ENCODE measurements around the gene ZNF287.
"Not testable (repeated sequence)": the region's sequence is repeated elsewhere in the genome, so short reads cannot be mapped to it uniquely, and the experiment has no call there.

The ZNF287 gene

DNA sequence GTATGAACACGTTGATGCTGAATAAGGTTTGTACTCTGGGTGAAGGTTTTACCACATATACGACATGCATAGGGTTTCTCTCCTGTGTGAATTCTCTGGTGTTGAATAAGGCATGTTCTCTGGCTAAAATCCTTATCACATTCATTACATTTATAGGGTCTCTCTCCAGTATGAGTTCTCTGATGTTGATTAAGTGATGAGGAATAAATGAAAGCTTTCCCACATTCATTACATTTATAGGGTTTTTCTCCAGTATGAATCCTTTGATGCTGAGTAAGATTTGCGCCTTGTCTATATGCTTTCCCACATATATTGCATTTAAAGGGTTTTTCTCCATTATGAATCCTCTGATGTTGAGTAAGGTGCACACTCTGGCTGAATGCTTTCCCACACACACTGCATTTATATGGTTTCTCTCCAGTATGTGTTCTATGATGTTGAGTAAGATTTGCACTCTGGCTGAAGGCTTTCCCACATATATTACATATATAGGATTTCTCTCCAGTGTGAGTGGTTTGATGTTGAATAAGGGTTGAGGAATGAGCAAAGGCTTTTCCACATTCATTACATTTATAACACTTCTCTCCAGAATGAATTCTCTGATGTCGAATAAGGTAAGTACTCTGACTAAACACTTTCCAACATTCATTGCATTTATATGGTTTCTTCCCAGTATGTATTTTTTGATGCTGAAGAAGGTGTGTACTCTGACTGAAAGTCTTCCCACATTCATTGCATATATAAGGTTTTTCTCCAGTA is 16.9 kb downstream of the ZNF287 start:
- no peak for DNase-seq (ENCODE audit: low spot score)
- TF ChIP-seq, protein P1, sequence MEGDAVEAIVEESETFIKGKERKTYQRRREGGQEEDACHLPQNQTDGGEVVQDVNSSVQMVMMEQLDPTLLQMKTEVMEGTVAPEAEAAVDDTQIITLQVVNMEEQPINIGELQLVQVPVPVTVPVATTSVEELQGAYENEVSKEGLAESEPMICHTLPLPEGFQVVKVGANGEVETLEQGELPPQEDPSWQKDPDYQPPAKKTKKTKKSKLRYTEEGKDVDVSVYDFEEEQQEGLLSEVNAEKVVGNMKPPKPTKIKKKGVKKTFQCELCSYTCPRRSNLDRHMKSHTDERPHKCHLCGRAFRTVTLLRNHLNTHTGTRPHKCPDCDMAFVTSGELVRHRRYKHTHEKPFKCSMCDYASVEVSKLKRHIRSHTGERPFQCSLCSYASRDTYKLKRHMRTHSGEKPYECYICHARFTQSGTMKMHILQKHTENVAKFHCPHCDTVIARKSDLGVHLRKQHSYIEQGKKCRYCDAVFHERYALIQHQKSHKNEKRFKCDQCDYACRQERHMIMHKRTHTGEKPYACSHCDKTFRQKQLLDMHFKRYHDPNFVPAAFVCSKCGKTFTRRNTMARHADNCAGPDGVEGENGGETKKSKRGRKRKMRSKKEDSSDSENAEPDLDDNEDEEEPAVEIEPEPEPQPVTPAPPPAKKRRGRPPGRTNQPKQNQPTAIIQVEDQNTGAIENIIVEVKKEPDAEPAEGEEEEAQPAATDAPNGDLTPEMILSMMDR (IDR thresholded peaks at IDR 0.05; ENCODE audit: borderline replicate concordance, control extremely low read depth, extremely low read depth, insufficient read depth, missing control alignments) = no peak
- in situ Hi-C loops (cut with MboI; ENCODE audit: low sequenced_read_pairs, unreplicated experiment) = no loop called here

DNA sequence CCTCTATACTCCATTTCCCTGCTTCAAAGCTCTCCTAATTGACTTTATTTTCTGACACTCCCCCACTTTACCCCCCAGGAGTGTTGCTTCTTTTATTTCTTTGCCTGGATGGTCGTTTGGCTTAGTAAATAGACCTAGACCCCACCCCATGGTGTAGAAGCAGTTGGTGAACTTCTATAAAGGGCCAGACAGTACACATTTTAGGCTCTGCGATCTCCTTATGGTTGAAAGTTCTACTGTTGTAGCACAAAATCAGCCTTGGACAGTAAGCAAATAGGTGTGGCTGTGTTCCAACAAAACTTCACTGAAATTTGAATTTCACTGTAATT is 31.9 kb downstream of the ZNF287 start:
- TF ChIP-seq, protein P1 (IDR thresholded peaks at IDR 0.05; ENCODE audit: borderline replicate concordance, control extremely low read depth, extremely low read depth, insufficient read depth, missing control alignments) = no peak
- in situ Hi-C loops (cut with MboI; ENCODE audit: low sequenced_read_pairs, unreplicated experiment) = no loop called here
- no peak for DNase-seq (ENCODE audit: low spot score)

DNA sequence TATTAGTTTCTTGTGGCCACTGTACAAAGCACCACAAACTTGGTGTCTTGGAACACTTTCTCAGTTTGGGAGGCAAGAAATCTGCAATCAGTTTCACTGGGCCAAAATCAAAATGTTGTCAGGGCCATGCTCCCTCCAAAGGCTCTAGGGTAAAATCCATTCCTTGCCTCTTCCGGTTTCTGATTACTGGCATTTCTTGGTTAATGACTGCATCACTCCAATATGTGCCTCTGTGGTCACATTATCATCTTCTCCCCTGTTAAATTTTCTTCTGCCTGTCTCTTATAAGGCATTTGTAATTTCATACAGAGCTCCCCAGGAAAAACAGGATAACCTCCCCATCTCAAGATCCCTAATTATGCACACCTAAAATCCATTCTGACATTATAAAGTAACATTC is 34.8 kb downstream of the ZNF287 start:
- in situ Hi-C loops (cut with MboI; ENCODE audit: low sequenced_read_pairs, unreplicated experiment) = no loop called here
- TF ChIP-seq, protein P1 (IDR thresholded peaks at IDR 0.05; ENCODE audit: borderline replicate concordance, control extremely low read depth, extremely low read depth, insufficient read depth, missing control alignments) = no peak
- DNase-seq (ENCODE audit: low spot score) = no peak

DNA sequence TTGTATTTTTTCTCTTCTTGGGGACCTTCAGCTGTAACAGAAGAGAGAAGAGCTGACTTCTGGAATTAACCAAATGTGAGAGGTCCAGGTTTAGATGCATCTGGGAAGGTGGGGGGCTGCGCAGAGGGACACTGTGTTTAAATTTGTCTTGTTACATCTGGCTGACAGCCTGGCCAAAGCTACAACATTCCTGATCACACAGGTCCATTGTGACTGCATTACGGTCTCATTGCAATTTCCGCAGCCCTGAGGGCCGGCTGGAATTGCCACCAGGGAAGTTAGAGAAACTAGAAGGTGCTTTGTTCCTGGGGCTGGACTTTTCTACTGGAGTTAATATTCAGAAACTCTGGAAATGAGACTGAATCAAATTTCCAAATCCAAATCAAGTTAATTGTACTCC is 39.1 kb downstream of the ZNF287 start:
- in situ Hi-C loops (cut with MboI; ENCODE audit: low sequenced_read_pairs, unreplicated experiment) = loop anchor here (10.0 kb wide), 1 partner anchor 165 kb away; no protein-coding TSS in a partner anchor
- TF ChIP-seq, protein P1 (IDR thresholded peaks at IDR 0.05; ENCODE audit: borderline replicate concordance, control extremely low read depth, extremely low read depth, insufficient read depth, missing control alignments) = no peak
- no peak for DNase-seq (ENCODE audit: low spot score)

DNA sequence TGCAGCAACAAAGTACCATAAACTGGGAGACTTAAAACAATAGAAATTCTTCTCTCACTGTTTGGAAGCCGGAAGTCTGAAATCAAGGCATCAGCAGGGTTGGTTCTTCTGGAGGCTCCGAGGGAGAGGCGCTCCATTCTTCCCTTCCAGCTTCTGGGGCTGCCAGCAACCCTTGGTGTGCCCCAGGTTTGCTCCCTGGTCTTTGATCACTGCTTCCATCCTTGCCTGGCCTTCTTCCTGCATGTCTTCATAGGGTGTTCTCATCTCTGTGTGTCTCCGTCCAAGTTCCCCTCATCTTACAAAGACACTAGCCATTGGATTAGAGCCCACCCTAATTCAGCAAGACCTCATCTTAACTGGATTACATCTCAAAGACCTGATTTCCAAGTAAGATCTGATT is 41.7 kb downstream of the ZNF287 start:
- in situ Hi-C loops (cut with MboI; ENCODE audit: low sequenced_read_pairs, unreplicated experiment) = loop anchor here (10.0 kb wide), 1 partner anchor 162 kb away; no protein-coding TSS in a partner anchor
- TF ChIP-seq, protein P1 (IDR thresholded peaks at IDR 0.05; ENCODE audit: borderline replicate concordance, control extremely low read depth, extremely low read depth, insufficient read depth, missing control alignments) = no peak
- no peak for DNase-seq (ENCODE audit: low spot score)

DNA sequence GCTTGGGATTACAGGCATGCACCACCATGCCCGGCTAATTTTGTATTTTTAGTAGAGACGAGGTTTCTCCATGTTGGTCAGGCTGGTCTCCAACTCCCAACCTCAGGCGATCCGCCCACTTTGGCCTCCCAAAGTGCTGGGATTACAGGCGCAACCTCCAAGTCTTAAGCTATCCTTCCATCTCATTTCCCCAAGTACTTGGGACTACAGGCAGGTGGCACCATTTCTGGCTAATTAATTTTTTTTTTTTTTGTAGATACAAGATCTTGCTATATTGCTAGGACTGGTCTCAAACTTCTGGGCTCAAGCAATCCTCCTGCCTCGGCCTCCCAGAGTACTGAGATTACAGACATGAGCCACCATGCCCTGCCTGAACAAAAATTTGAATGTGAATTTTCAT is 43.4 kb downstream of the ZNF287 start:
- in situ Hi-C loops (cut with MboI; ENCODE audit: low sequenced_read_pairs, unreplicated experiment) = loop anchor here (10.0 kb wide), 1 partner anchor 161 kb away; no protein-coding TSS in a partner anchor
- DNase-seq (ENCODE audit: low spot score) = not testable (repeated sequence)

DNA sequence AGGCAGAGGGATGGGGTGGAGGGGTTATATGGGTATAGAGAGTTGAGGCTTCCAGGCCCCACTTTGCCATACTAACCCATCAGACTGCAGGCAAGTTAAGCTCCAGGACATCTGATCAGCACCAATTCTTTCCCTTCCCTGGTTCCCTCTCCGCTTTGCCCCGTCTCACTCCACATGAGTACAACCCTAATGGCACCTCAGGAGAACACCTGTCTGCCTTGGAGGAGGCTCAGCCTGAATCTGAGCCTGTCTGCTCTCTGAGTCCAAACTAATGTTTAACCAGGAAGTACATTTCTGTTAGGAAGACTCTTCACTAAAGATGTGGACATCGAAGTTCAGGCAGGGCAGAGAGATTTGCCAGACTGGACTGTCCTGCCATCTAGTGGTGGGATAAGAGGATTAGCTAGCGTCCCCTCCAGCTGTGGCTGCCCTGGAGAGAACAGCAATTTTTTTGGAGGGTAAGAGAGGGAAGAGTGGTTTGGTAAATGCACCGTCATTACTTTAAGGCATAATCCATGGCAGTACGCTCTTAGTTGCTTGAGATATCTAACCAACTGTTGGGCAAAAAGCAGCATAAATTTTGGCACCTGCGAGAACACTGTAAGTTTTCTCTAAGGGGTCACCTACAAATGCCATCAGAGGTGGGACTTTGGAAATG is 47.8 kb downstream of the ZNF287 start:
- TF ChIP-seq, protein P1 (IDR thresholded peaks at IDR 0.05; ENCODE audit: borderline replicate concordance, control extremely low read depth, extremely low read depth, insufficient read depth, missing control alignments) = peak; percentile 81
- DNase-seq (ENCODE audit: low spot score) = peak; percentile 84
- in situ Hi-C loops (cut with MboI; ENCODE audit: low sequenced_read_pairs, unreplicated experiment) = loop anchor here (10.0 kb wide), 1 partner anchor 156 kb away; no protein-coding TSS in a partner anchor

Data from GM13976 (cell line).